HCT116 (cell line): ENCODE measurements around the gene PNPLA8. TPM values are rescaled to one million over a fixed set of nuclear protein-coding genes. Genes with fewer than 3 reads are reported as not detected.

Experiments used
- ATAC-seq: fragments of 200-7000 bp; cut with Tn5 transposase; 2 replicates; pipeline ENCODE4 v1.9.1; 2020; ENCODE audit warnings: mild to moderate bottlenecking, moderate library complexity
- BruUV-seq: library from RNA; stranded (reverse); fragments of 400-500 nt; replicated peaks from 2 replicates; lab custom pipeline; 2021; lab: Mats Ljungman, UMichigan
- CTCF ChIA-PET: fragments of 300-600 bp; sonication (Branson Sonifier 250); formaldehyde crosslinking; loops from one replicate; lab custom pipeline; 2021; ENCODE audit warnings: antibody characterized with exemption; lab: Charles Lee
- POLR2A ChIA-PET: fragments of 300-600, 350-600 bp; sonication (Branson Sonifier 250); formaldehyde crosslinking; loops from one replicate; lab custom pipeline; 2021; ENCODE audit warnings: antibody characterized with exemption; lab: Charles Lee
- RAD21 ChIA-PET, 2 experiments: fragments of 300-600 bp; sonication (Branson Sonifier 250); formaldehyde crosslinking; loops; one replicate each; lab custom pipeline; 2023; ENCODE audit warnings: low total read pairs in 2 of 2; ENCODE audit not compliant: uncharacterized antibody in 2 of 2, unreplicated experiment in 2 of 2, low non-redundant PET in 1 of 2; lab: Charles Lee
- DNase-seq: peaks from one replicate; pipeline ENCODE4 v3.0.0-alpha.2; 2010; ENCODE audit warnings: low read depth, low spot score
- H2AFZ ChIP-seq: fragments of 200-600 bp; shearing (Covaris generic), sonication (generic); 2 replicates; pipeline ENCODE4 v1.6.1; 2017; ENCODE audit warnings: low read depth, mixed run types, mixed read lengths, antibody characterized with exemption, low read length; ENCODE audit not compliant: poor library complexity, severe bottlenecking
- H3K27ac ChIP-seq: 2 replicates; pipeline ENCODE4 v1.5.1; 2012; ENCODE audit warnings: low read depth, low read length
- H3K27me3 ChIP-seq: fragments of 200-600 bp; sonication (generic); 2 replicates; pipeline ENCODE4 v1.6.1; 2016; ENCODE audit warnings: mixed run types, low read length, mixed read lengths; ENCODE audit not compliant: insufficient read depth
- H3K36me3 ChIP-seq, 2 experiments: fragments of 200-500 bp in 1 of 2; fragments of 200-600 bp in 1 of 2; sonication (Bioruptor generic) in 1 of 2; sonication (generic) in 1 of 2; 2 replicates each; pipeline versions ENCODE4 v1.5.1 to v1.6.1; 2014 to 2016; ENCODE audit warnings: low read length in 2 of 2, inconsistent platforms in 1 of 2, mixed read lengths in 1 of 2, mixed run types in 1 of 2; ENCODE audit not compliant: insufficient read depth in 2 of 2, control insufficient read depth in 1 of 2
- H3K4me1 ChIP-seq, 2 experiments: fragments of 200-600 bp in 1 of 2; sonication (generic) in 1 of 2; 2 replicates each; pipeline versions ENCODE4 v1.5.1 to v1.6.1; 2012 to 2017; ENCODE audit warnings: low read length in 2 of 2, inconsistent platforms in 1 of 2, mild to moderate bottlenecking in 1 of 2, mixed read lengths in 1 of 2, mixed run types in 1 of 2, moderate library complexity in 1 of 2; ENCODE audit not compliant: insufficient read depth in 2 of 2, control insufficient read depth in 1 of 2
- H3K4me2 ChIP-seq: fragments of 200-600 bp; sonication (generic); 2 replicates; pipeline ENCODE4 v1.6.1; 2017; ENCODE audit warnings: mixed run types, low read length, mixed read lengths
- H3K4me3 ChIP-seq, 2 experiments: fragments of 200-600 bp in 1 of 2; sonication (generic) in 1 of 2; replicated peaks in 1 of 2; 2 replicates each; pipeline ENCODE4 v1.5.1; 2011 to 2016; ENCODE audit warnings: low read length in 2 of 2, control low read depth in 1 of 2, low read depth in 1 of 2, mild to moderate bottlenecking in 1 of 2, mixed read lengths in 1 of 2, mixed run types in 1 of 2
- H3K79me2 ChIP-seq: fragments of 200-600 bp; sonication (generic); 2 replicates; pipeline ENCODE4 v1.6.1; 2017; ENCODE audit warnings: mild to moderate bottlenecking, mixed run types, low read length, moderate library complexity, mixed read lengths; ENCODE audit not compliant: insufficient read depth
- H3K9ac ChIP-seq: fragments of 200-600 bp; sonication (generic); 2 replicates; pipeline ENCODE4 v1.6.1; 2016; ENCODE audit warnings: low read length, mixed read lengths
- H3K9me2 ChIP-seq: fragments of 200-600 bp; sonication (generic), shearing (Covaris generic); 2 replicates; pipeline ENCODE4 v1.6.1; 2017; ENCODE audit warnings: mixed run types, mild to moderate bottlenecking, moderate library complexity; ENCODE audit not compliant: insufficient read depth
- H3K9me3 ChIP-seq, 2 experiments: fragments of 200-500 bp in 1 of 2; fragments of 200-600 bp in 1 of 2; sonication (Bioruptor generic) in 1 of 2; sonication (generic) in 1 of 2; 2 replicates each; pipeline ENCODE4 v1.6.1; 2014 to 2017; ENCODE audit warnings: low read length in 2 of 2, mixed read lengths in 2 of 2, inconsistent platforms in 1 of 2, low read depth in 1 of 2, mild to moderate bottlenecking in 1 of 2, mixed run types in 1 of 2, moderate library complexity in 1 of 2; ENCODE audit not compliant: control insufficient read depth in 1 of 2, insufficient read depth in 1 of 2
- H4K20me1 ChIP-seq: fragments of 200-600 bp; sonication (generic), shearing (Covaris generic); 2 replicates; pipeline ENCODE4 v1.6.1; 2017; ENCODE audit warnings: mixed run types, mild to moderate bottlenecking, moderate library complexity; ENCODE audit not compliant: insufficient read depth
- CEBPB ChIP-seq: IDR thresholded peaks from 2 replicates; pipeline ENCODE4 v1.6.1; 2012; ENCODE audit warnings: low read depth
- EGR1 ChIP-seq: IDR thresholded peaks from 2 replicates; pipeline ENCODE4 v1.6.1; 2012; ENCODE audit warnings: low read depth
- EZH2phosphoT487 ChIP-seq: fragments of 200-600 bp; IDR thresholded peaks from 2 replicates; pipeline ENCODE4 v1.6.1; 2018; ENCODE audit warnings: antibody characterized with exemption, borderline replicate concordance
- JUND ChIP-seq: IDR thresholded peaks from 2 replicates; pipeline ENCODE4 v1.6.1; 2012
- POLR2A ChIP-seq: IDR thresholded peaks from 2 replicates; pipeline ENCODE4 v1.7.0; 2011; ENCODE audit warnings: borderline replicate concordance; ENCODE audit not compliant: insufficient read depth, insufficient read length; ENCODE audit errors: extremely low read depth
- POLR2AphosphoS5 ChIP-seq: IDR thresholded peaks from 2 replicates; pipeline ENCODE4 v1.6.1; 2011; ENCODE audit warnings: mild to moderate bottlenecking, low read depth, low read length, moderate library complexity
- RAD21 ChIP-seq: IDR thresholded peaks from 2 replicates; pipeline ENCODE4 v1.6.1; 2012; ENCODE audit warnings: low read depth, mild to moderate bottlenecking
- SP1 ChIP-seq: IDR thresholded peaks from 2 replicates; pipeline ENCODE4 v1.6.1; 2012; ENCODE audit warnings: low read depth
- TCF7L2 ChIP-seq: IDR thresholded peaks from 2 replicates; pipeline ENCODE4 v1.7.0; 2011; ENCODE audit warnings: borderline replicate concordance, inconsistent platforms; ENCODE audit not compliant: insufficient read depth, insufficient read length; ENCODE audit errors: extremely low read depth
- YY1 ChIP-seq: IDR thresholded peaks from 2 replicates; pipeline ENCODE4 v1.6.1; 2011; ENCODE audit warnings: low read length, low read depth, moderate library complexity, mild to moderate bottlenecking; ENCODE audit not compliant: insufficient replicate concordance; ENCODE audit errors: extremely low read depth
- intact Hi-C: fragments of 100-400 bp; cut with micrococcal nuclease; formaldehyde crosslinking; loops from 2 replicates; pipeline ENCODE4 v1.10.0; 2022
- total RNA-seq: library from RNA; stranded (reverse); gene quantifications from one replicate; pipeline ENCODE4 v1.2.1, GENCODE V29; 2021; ENCODE audit not compliant: unreplicated experiment
- TF ChIP-seq, protein P1 (sequence below), 3 experiments: fragments of 200-600 bp in 1 of 3; sonication (generic) in 1 of 3; IDR thresholded peaks in 2 of 3; conservative IDR thresholded peaks in 1 of 3; 2 replicates each; pipeline ENCODE4 v1.5.1; 2012 to 2017; ENCODE audit warnings: low read depth in 2 of 3, low read length in 2 of 3, antibody characterized with exemption in 1 of 3, borderline replicate concordance in 1 of 3, control low read depth in 1 of 3, mild to moderate bottlenecking in 1 of 3, mixed read lengths in 1 of 3, mixed run types in 1 of 3, moderate library complexity in 1 of 3; ENCODE audit not compliant: insufficient read depth in 1 of 3
- TF ChIP-seq, protein P2 (sequence below): IDR thresholded peaks from 2 replicates; pipeline ENCODE4 v1.6.1; 2012
- TF ChIP-seq, protein P3 (sequence below): IDR thresholded peaks from 2 replicates; pipeline ENCODE4 v1.6.1; 2012

PNPLA8 gene
- total RNA-seq, 1 experiment from 2014 or later, result 12.9 TPM

DNA sequence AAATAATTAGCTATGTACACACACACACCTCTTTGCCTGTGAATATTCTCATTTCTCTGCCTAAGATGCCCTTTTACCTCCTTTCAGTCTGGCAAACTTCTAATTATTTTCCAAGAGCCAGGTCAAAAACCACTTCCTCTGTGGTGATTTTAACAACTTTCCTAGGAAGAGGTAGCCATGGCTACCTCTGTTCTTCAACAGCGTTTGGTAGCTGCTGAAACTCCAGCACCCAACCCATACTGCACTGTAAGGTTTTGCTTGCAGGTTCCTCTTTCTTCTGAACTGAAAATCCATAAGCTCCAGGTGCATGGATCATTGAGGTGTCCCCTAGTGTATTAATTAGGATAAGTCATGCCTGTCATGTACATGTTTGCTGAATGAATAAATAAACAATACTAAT, 95.3 kb downstream of the PNPLA8 start:
- BruUV-seq, result no TSS peak
- ChIA-PET POLR2A (no interaction called here), RAD21 (no interaction called here), CTCF (no interaction called here)
- TF ChIP-seq YY1, result no peak
- TF ChIP-seq EZH2phosphoT487, result no peak
- no peak for TF ChIP-seq JUND
- no peak for TF ChIP-seq POLR2A
- TF ChIP-seq, protein P1, sequence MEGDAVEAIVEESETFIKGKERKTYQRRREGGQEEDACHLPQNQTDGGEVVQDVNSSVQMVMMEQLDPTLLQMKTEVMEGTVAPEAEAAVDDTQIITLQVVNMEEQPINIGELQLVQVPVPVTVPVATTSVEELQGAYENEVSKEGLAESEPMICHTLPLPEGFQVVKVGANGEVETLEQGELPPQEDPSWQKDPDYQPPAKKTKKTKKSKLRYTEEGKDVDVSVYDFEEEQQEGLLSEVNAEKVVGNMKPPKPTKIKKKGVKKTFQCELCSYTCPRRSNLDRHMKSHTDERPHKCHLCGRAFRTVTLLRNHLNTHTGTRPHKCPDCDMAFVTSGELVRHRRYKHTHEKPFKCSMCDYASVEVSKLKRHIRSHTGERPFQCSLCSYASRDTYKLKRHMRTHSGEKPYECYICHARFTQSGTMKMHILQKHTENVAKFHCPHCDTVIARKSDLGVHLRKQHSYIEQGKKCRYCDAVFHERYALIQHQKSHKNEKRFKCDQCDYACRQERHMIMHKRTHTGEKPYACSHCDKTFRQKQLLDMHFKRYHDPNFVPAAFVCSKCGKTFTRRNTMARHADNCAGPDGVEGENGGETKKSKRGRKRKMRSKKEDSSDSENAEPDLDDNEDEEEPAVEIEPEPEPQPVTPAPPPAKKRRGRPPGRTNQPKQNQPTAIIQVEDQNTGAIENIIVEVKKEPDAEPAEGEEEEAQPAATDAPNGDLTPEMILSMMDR (IDR thresholded peaks at IDR 0.05 in 2 of 3, conservative IDR thresholded peaks at IDR 0.05 in 1 of 3; ENCODE audit: borderline replicate concordance in 1 of 3, insufficient read depth in 1 of 3, low read depth in 2 of 3, low read length in 2 of 3), result no peak
- TF ChIP-seq, protein P2, sequence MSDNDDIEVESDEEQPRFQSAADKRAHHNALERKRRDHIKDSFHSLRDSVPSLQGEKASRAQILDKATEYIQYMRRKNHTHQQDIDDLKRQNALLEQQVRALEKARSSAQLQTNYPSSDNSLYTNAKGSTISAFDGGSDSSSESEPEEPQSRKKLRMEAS, result no peak
- TF ChIP-seq, protein P3, sequence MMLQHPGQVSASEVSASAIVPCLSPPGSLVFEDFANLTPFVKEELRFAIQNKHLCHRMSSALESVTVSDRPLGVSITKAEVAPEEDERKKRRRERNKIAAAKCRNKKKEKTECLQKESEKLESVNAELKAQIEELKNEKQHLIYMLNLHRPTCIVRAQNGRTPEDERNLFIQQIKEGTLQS, result no peak
- no peak for TF ChIP-seq EGR1
- TF ChIP-seq CEBPB, result no peak
- TF ChIP-seq TCF7L2, result no peak
- no peak for TF ChIP-seq POLR2AphosphoS5
- no peak for TF ChIP-seq SP1
- no peak for TF ChIP-seq RAD21
- ATAC-seq (no peak), DNase-seq (no peak)
- Histone ChIP-seq H3K4me3 (no peak overlapping the region), H4K20me1 (no peaks in the 10 kb centered on the region), H3K9ac (no peak overlapping the region), H3K79me2 (no peaks in the 10 kb centered on the region), H3K4me2 (no peak overlapping the region), H3K27me3 (no peaks in the 10 kb centered on the region), H3K9me2 (no peaks in the 10 kb centered on the region), H2AFZ (no peak overlapping the region), H3K36me3 (no peaks in the 10 kb centered on the region), H3K4me1 (no peaks in the 10 kb centered on the region), H3K27ac (no peak overlapping the region), H3K9me3 (no peaks in the 10 kb centered on the region)
- intact Hi-C loops, result no loop called here
